HG03097 (cell line): ENCODE data around the gene ATRX.
"Not testable (repeated sequence)": the region's sequence is repeated elsewhere in the genome, so short reads cannot be mapped to it uniquely, and the experiment has no call there.

Source experiments
- ATAC-seq: cut with Tn5 transposase; IDR thresholded peaks from one replicate; pipeline ENCODE4 v1.9.1; 2021; ENCODE audit not compliant: unreplicated experiment, low FRiP score

The ATRX gene

DNA sequence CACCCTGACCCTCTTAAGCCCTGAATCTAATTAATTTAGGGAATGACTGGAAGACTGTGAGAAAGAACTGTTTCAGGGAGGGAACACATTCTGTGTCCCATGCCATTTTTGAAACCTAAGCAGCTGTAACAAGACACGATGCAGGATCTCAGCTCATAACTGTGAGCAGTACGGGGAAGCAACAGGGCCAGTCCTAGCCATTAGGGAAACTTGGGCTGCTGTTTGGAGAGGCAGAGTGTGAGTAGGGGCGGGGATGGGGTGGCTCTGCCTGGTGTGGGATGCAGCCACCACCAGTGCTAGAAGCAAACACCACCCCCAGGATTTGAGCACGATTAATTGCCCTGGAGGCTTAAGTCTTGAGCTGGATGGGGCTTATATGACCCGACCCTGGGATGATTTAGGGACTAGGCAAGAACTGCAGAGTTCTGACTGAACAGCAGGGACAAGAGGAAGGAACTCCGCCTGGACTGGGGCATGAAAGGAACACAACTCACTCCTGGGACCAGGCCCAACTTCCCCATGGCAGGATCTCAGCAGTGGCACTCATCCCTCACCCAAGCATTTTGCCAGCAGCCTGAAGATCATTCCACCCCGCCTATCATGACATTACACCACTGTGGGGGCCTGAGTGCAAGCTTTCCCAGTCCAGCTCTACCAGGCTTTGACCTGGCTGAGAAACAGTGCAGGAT, 43.1 kb downstream of the ATRX start:
- no peak for ATAC-seq

DNA sequence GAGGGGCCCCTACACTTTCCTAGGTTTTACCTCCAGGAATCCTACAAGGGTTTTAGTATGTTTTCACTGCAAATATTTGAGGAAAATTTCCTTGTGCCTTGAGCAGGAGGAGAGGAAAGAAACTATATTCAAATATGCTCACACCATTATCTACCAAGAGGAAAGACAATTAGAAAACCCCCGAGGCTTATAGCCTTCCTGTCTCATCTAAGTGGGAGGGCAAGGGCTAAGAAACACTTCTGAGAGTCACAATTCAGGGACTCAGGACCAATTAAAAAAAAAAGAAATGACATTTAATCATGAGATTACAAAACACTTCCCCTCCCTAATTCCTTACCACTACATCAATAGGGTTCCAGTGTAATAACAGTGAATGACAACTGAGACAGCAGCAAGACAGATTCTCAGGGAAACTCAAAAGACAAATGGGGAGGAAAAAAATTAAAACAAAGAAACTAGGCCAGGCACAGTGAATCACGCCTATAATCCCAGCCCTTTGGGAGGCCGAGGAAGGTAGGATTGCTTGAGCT, 45.6 kb downstream of the ATRX start:
- no peak for ATAC-seq

DNA sequence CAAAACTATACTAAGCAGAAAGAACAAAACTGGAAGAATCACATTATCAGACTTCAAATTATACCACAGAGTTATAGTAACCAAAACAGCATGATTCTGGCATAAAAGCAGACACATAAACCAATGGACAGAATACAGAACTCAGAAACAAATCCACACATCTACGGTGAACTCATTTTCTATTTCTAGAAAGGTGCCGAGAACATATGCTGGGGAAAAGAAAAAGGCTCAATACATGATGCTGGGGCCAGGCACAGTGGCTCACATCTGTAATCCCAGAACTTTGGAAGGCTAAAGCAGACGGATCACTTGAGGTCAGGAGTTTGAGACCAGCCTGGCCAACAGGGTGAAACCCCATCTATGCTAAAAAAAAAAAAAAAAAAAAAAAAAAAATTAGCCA, 52.7 kb downstream of the ATRX start:
- no peak for ATAC-seq

DNA sequence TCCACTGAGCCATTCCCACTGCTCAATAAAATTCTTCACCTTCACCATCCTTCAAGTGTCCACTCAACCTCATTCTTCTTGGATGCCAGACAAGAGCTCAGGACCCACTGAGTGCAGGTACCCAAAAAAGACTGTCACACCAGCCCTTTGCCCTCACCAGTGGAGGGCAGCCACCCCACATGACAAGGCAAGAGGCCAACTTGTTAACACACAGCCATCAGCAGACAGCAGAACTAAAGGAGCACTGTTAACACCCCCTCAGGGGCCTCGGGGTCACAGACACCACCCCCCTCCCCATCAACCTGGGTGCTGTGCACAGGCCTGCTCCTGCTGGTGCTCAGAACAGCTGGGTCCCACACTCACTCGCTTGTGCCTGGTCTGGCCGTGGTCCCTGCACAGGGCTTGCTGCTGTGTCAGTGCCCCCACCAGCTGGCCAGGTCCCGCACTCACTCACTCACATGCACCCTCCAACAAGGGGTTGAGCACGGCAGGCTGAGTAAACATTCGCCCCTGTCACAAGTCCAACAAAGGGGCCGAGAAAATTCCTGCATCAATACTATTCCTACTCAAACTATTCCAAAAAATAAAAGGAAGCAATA, 54.1 kb downstream of the ATRX start:
- no peak for ATAC-seq

DNA sequence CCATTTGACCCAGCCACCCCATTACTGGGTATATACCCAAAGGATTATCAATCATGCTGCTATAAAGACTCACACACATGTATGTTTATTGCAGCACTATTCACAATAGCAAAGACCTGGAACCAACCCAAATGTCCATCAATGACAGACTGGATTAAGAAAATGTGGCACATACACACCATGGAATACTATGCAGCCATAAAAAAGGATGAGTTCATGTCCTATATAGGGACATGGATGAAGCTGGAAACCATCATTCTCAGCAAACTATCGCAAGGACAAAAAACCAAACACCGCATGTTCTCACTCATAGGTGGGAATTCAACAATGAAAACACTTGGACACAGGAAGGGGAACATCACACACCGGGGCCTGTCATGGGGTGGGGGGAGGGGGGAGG, 59.9 kb downstream of the ATRX start:
- ATAC-seq, result not testable (repeated sequence)

DNA sequence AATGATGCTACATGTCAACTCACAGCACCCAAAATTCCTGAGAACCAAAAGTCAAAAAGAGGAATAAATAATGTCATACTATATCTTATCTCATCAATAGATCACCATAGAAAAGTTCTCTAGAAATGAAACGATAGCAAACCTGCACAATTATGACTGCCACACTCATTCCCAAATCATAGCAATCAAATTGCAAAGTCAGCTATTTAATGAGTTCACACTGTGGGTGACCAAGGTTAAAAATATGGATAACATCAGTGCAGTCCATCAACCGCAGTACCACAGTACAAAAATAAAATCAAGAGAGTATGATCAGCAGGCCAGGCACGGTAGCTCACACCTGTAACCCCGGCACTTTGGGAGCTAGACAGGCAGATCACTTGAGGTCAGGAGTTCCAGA, 62.3 kb downstream of the ATRX start:
- no peak for ATAC-seq

DNA sequence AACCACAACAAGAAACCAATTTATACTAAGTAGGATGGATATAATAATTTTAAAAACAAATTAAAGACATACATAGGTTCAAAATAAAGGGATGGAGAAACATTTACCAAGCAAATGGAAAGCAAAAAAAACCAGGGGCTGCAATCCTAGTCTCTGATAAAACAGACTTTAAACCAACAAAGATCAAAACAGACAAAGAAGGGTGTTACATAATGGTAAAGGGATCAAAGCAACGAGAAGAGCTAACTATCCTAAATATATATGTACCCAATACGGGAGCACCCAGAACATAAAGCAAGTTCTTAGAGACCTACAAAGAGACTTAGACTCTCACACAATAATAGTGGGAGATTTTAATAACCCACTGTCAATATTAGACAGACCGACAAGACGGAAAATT, 66.6 kb downstream of the ATRX start:
- ATAC-seq, result no peak

DNA sequence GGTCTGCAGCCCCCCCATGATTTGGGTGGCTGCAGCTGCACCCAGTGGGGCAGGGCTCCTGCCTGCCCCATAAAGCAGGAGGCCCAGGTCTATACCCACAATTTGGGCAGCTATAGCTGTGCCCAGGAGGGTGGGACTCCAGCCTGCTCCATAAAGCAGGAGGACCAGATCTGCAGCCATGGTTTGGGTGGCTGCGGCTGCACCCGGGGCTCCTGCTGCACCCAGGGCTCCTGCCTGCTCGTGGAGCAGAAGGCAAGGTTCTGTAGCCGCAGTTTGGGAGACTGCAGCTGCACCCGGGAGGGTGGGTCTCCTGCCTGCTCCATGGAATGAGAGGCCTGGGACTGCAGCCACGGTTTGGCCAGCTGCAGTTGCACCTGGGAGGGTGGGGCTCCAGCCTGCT, 81.1 kb downstream of the ATRX start:
- ATAC-seq, result no peak

DNA sequence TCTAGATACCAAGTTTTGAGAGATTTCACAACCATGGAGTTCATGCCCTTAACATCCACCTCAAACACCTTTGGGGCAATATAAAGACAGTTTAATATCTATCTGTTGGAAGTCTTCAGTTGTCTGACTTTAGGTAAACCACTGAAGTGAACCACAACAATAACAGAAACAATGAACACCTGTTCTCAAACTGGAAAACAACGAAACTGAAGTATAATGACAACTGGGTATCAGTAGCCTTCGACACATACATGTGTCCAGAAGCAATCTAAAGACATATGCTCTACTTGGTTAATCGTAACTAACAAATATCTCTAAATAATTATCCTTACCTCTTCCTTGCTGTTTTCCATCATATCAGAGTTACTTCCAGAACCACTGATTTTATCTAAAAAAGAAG, 87.8 kb downstream of the ATRX start:
- ATAC-seq, result no peak

DNA sequence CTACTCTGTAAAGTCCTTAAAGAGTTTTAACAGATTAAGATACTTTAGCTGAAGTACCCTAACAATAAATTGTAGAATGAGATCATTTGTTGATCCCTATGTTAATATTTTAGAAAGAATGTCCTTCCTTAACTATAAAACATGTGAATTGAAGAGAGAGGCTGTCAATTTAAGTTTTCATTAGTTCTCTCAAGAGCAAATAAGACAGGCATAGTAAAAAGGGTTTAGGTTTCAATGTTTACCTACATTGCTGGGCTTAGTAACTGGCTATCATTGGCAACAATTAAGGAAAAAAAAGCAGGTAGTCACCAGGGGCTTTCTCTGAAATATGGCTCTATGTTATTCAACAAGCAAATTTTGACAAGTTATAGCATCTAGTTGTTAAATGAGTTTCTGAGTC, 91.5 kb downstream of the ATRX start:
- ATAC-seq, result no peak

DNA sequence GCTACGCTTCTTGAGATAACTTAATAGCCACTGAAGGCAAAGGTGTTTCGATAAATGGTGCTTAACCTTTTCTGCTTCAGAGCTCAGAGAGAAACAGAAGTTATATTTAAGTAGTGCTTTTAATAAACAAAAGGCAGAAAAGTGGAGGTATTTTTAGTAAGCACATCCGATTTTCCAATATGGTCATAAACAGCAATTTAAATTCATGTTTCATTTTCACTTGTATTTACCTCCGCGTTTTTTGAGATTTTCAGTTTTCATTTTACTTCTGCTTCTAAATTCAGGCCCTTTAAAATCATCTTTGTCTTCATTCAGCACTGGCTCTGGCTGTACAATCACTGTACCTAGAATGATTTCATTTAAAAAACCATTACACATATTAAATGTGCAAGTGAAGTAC, 92.4 kb downstream of the ATRX start:
- ATAC-seq, result no peak

DNA sequence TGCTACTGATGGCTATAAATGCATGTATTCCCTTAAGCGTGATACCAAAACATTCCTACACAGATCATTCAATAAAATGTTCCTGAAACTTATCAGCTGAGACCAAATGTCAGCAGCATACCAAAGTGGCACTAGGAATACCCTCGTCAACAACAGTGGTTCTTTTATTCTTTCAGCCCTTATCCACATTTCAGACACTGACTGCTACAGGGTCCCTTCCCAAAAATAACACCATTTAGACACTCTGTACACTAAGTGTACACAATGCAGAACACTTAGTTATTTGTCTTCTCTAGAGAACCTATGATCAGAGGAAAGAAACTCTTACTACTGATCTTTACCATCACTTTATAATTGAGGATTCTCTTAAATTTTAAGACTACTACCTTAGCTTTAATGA, 94.1 kb downstream of the ATRX start:
- ATAC-seq, result no peak

DNA sequence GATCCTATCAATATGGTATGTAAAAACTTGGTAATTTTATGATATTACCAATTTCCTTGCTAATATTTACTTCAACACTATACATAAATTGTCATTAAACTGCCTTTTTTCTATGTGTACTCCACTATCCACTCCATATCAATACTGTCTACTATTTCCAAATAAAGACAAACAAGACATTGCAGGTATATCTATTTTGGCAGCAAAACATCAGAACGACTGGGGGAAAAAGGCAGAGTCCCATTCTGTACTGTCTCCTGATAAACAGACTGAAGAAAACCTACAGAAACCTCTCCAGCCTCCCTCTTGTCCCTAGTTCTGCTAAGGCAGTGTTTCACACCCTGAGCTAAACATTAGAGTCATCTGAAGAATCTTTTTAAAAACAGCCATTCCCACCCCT, 96.6 kb downstream of the ATRX start:
- ATAC-seq, result no peak

DNA sequence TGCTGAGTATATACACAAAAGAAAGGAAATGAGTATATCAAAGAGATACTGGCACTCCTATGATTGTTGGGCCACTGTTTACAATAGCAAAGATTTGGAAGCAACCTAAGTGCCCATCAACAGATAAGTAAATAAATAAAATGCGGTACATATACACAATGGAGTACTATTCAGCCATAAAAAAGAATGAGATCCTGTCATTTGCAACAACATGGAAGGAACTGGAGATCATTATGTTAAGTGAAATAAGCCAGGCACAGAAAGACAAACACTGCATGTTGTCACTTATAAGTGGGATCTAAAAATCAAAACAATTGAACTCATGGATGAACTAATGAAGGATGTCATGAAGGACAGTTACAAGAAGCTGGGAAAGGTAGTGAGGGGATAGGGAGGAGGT, 100.3 kb downstream of the ATRX start:
- ATAC-seq, result not testable (repeated sequence)

DNA sequence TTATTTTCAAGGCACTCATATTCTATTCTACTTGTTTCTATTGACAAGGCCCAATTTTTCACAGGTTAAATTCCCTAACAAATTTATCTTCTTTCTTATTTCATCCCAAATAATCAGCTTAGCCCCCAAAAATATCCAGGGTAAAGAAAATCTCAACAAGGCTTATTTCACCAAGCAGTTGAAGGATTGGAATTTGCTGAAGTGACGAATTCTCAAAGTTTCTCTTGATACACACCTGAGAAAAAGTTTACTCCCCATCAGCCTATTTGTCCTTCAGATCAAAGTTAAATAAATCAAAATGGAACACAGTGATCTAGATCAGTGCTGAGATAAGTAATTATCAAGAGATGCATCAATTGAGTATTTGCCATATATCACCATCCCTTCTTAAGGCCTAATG, 106.9 kb downstream of the ATRX start:
- no peak for ATAC-seq

DNA sequence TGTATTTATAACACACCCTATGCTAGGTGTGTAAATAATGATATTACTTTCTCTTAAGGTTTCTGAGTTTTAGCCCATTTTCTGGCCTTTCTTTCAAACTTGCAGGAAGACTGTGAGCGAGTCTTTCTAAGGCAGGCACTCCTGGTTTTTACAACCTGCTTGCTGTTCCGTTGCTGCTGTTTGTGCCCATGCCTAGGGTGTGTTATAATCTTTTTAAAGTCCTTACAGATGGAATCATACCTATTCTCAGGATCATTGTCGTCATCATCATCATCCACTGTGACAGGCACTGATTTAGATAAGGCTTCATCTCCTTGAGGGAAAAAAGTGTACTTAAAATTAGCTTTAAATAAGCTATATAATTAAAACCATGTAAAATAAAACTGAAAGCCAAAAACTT, 110.0 kb downstream of the ATRX start:
- no peak for ATAC-seq

DNA sequence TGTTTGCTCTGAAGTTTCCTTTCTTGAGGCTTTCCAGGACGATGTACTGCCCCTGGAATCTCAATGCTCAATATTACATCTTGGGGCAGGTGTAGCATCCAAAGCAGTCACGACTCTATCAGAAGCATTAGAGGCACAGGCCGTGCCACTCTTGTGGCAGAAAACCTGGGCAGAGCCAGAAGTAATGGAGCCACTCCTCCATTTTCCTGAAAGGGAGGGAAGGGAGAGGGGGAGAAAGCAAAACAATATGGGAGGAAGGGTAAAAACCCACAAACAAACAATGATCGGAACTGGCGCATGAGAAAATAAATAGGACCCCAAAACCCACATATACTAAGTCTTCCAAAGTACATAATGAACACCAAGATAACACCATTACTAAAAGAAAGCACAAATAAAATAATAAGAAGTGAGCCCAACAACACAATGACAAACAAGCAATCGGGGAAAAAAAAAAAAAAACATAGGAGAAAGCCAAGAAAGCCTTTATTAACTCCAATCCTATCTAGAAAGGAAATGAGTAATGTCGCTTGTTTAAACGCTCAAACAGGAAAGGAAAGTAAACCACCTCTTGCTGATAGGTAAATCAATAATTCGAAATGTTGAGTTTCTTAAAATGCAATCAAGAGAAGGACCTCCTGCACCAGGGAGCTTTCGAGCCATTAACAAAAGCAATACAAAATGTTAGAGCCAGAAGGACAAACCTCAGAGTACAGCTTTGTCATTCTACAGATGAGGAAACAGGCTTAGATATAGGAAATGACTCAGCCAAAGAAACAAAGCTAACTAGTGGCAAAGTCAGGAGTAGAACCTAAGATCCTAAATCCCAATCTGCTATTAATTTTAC, 117.4 kb downstream of the ATRX start:
- no peak for ATAC-seq

DNA sequence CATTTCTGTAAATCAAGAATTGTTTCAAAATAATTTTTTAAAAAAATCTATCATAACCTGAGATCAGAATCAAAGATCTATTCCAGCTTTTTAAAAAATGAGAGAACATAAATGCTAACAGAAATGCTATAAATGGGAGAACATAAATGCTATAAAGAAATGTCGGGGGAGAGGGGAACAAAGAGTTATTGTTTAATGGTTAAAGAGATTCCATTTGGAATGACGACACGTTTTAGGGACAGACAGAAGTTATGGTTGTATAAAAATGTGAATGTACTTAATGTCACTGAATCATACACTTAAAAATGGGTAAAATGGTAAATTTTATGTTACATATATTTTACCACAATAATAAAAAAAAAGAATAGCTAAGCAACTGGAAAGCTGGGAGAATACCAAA, 127.1 kb downstream of the ATRX start:
- no peak for ATAC-seq

DNA sequence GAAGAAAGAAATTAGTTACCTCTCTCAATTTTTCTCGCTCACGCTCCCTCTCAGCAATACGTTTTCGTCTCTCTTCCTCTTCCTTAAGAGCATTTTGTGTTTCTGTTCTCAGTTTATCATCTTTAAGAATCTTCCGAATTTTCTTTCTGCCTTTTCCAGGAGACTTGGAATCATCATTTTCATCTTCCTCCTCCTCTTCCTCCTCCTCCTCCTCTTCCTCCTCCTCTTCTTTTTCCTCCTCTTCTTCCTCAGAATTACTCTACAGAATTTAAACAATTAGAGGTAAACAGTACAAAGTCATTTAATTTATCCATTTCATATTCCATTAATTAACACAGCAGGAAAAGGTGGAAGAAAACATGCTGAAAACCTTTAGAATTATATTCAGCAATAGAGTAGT, 133.9 kb downstream of the ATRX start:
- ATAC-seq, result no peak

DNA sequence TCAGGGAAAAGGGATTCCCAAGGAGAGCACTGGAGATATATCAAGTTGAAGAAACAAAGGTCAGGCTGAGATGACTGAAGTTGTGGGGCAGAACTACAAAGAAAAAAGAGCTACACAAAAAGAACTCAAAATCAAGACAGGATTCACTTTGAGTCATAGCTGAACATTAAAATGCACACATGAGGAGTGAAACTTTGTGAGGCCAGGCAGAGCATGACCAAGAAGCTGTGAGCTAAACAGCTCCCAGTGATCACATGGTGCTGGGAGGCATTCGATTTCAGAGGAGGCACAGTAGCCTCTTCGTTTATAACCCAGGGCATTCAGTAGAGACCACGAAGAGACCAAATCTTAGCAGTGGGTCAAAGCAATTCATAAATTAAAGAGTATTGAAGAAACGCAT, 145.3 kb downstream of the ATRX start:
- no peak for ATAC-seq

DNA sequence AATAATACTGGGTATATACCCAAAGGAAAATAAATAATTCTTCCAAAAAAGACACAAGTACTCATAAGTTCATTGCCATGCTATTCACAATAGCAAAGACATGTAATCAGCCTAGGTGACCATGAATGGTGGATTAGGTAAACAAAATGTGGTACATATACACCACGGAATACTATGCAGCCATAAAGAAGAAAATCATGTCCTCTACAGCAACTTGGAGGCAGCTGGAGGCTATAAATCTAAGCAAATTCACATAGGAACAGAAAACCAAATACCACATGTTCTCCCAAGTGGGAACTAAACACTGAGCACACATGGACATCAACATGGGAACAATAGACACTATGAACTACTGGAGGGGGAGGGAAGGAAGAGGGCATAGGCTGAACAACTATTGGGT, 146.2 kb downstream of the ATRX start:
- ATAC-seq, result no peak

DNA sequence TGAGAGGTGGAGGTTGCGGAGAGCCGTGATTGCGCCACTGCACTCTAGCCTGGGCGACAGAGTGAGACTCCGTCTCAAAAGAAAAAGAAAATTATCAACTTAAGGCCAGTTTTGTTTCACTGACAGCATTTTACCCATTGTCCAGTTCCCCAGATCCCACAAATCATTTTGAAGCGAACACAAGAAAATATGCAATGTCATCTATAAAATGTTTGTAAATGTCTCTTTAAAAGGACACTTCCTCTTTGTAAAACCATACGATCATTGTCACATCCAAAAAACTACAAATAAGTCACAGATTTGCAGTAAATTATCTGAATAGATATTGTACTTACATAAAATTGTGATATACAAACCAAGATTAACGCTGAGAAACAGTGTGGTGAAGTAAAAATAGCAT, 147.6 kb downstream of the ATRX start:
- no peak for ATAC-seq
